Keratinocyte (primary cell): ENCODE data around the gene CIDEC. TPM values are rescaled to one million over a fixed set of nuclear protein-coding genes. Genes with fewer than 3 reads are reported as not detected.
A peak's percentile ranks its signal among the peaks of the same experiment; 100 is the strongest.

ENCODE experiments used
- DNase-seq: peaks from one replicate; pipeline ENCODE4 v3.0.0-alpha.2; 2011; ENCODE audit warnings: low read depth, missing footprints, low spot score
- FAIRE-seq: peaks from 2 replicates; lab custom pipeline; 2011; peaks lifted over from hg19 to GRCh38; lab: Jason Lieb, UNC
- H2AFZ ChIP-seq: 2 replicates; pipeline ENCODE4 v1.6.0; 2012; ENCODE audit warnings: low read length, control low read depth, inconsistent platforms; ENCODE audit not compliant: control insufficient read depth
- H3K27ac ChIP-seq: 2 replicates; pipeline ENCODE4 v1.5.1; 2011; ENCODE audit warnings: low read length; ENCODE audit not compliant: control insufficient read depth, insufficient read depth
- H3K27me3 ChIP-seq: 3 replicates; pipeline ENCODE4 v1.6.0; 2011; ENCODE audit warnings: low read length; ENCODE audit not compliant: control insufficient read depth, insufficient read depth; ENCODE audit errors: extremely low read depth
- H3K36me3 ChIP-seq, 2 experiments: 2 replicates in 1 of 2; 3 replicates in 1 of 2; pipeline ENCODE4 v1.5.1; 2011; ENCODE audit warnings: low read length in 2 of 2, mild to moderate bottlenecking in 1 of 2; ENCODE audit not compliant: control insufficient read depth in 2 of 2, insufficient read depth in 2 of 2; ENCODE audit errors: extremely low read depth in 1 of 2
- H3K4me1 ChIP-seq: 3 replicates; pipeline ENCODE4 v1.5.1; 2011; ENCODE audit warnings: low read length; ENCODE audit not compliant: control insufficient read depth, insufficient read depth; ENCODE audit errors: extremely low read depth
- H3K4me2 ChIP-seq: 3 replicates; pipeline ENCODE4 v1.6.0; 2011; ENCODE audit warnings: low read depth, low read length; ENCODE audit not compliant: control insufficient read depth, insufficient read depth; ENCODE audit errors: extremely low read depth
- H3K4me3 ChIP-seq, 3 experiments: fragments of 200-600 bp in 1 of 3; sonication (generic) in 1 of 3; 2 replicates in 2 of 3; 3 replicates in 1 of 3; pipeline ENCODE4 v1.5.1; 2011 to 2016; ENCODE audit warnings: low read length in 3 of 3, mild to moderate bottlenecking in 3 of 3, control low read depth in 2 of 3, inconsistent platforms in 1 of 3, low read depth in 1 of 3, mixed read lengths in 1 of 3, mixed run types in 1 of 3, moderate library complexity in 1 of 3; ENCODE audit not compliant: control insufficient read depth in 2 of 3, insufficient read depth in 2 of 3; ENCODE audit errors: extremely low read depth in 1 of 3
- H3K79me2 ChIP-seq: 2 replicates; pipeline ENCODE4 v1.6.0; 2012; ENCODE audit warnings: low read length; ENCODE audit not compliant: control insufficient read depth, insufficient read depth
- H3K9ac ChIP-seq: 3 replicates; pipeline ENCODE4 v1.6.0; 2011; ENCODE audit warnings: low read length; ENCODE audit not compliant: control insufficient read depth, insufficient read depth; ENCODE audit errors: extremely low read depth
- H3K9me1 ChIP-seq: 3 replicates; pipeline ENCODE4 v1.6.0; 2011; ENCODE audit warnings: low read length; ENCODE audit not compliant: control insufficient read depth, insufficient read depth; ENCODE audit errors: extremely low read depth
- H3K9me3 ChIP-seq: 2 replicates; pipeline ENCODE4 v1.5.1; 2012; ENCODE audit warnings: low read depth, low read length; ENCODE audit not compliant: control insufficient read depth
- H4K20me1 ChIP-seq: 3 replicates; pipeline ENCODE4 v1.6.0; 2011; ENCODE audit warnings: low read length; ENCODE audit not compliant: control insufficient read depth, insufficient read depth; ENCODE audit errors: extremely low read depth
- CTCF ChIP-seq, 3 experiments: IDR thresholded peaks in 1 of 3; conservative IDR thresholded peaks in 1 of 3; optimal IDR thresholded peaks in 1 of 3; 2 replicates in 2 of 3; 3 replicates in 1 of 3; pipeline versions ENCODE3 to v1.5.1; 2011; ENCODE audit warnings: low read length in 3 of 3, mild to moderate bottlenecking in 3 of 3, moderate library complexity in 2 of 3, control low read depth in 1 of 3, inconsistent platforms in 1 of 3; ENCODE audit not compliant: insufficient read depth in 2 of 3; ENCODE audit errors: extremely low read depth in 1 of 3
- EZH2 ChIP-seq: IDR thresholded peaks from one replicate; pipeline ENCODE4 v1.6.1; 2012; ENCODE audit warnings: inconsistent platforms, mild to moderate bottlenecking, low read length, moderate library complexity
- dilution Hi-C: fragments of 300-500 bp; cut with MboI; formaldehyde crosslinking; loops from one replicate; pipeline ENCODE4 v1.7.0; 2020; ENCODE audit warnings: low sequenced_read_pairs; ENCODE audit not compliant: extremely low pct_ligation_motif_present
- polyA plus RNA-seq, 5 experiments: library from polyadenylated mRNA; depleted of rRNA in 3 of 5; stranded (reverse) in 3 of 5; stranded (forward) in 1 of 5; unstranded in 1 of 5; fragments of >200 nt; gene quantifications; 1 replicate in 1 of 5; 2 replicates in 3 of 5; 3 replicates in 1 of 5; pipeline versions ENCODE4 v1.2.1 to v1.2.3, GENCODE V29; 2011 to 2012; ENCODE audit warnings: missing spikeins in 2 of 5, low read depth in 1 of 5, low replicate concordance in 1 of 5

The CIDEC gene
- polyA plus RNA-seq, 1 donor (not counting 4 experiments of a cell fraction or from before 2014, with no cell fraction given), result not detected

GRCh38 chr3:9883706-9884554 lies 3.9 kb upstream of the CIDEC start:
- no peaks in the 10 kb centered on the region for H3K27me3 ChIP-seq
- peak overlapping the region; percentile 75 for H3K4me2 ChIP-seq
- no peaks in the 10 kb centered on the region for H4K20me1 ChIP-seq
- no peak for TF ChIP-seq EZH2
- peaks cover 21% of the 10 kb centered on the region for H3K4me1 ChIP-seq
- H3K27ac ChIP-seq, result peak overlapping the region; percentile 84
- DNase-seq, result no peak
- H3K9me3 ChIP-seq, result no peaks in the 10 kb centered on the region
- H3K4me3 ChIP-seq, result peak overlapping the region in 2 of 3 experiments; percentile 2 to 3
- FAIRE-seq, result no peak
- no peaks in the 10 kb centered on the region for H3K9me1 ChIP-seq
- peak overlapping the region; percentile 31 for H3K9ac ChIP-seq
- no peaks in the 10 kb centered on the region for H3K79me2 ChIP-seq
- H3K36me3 ChIP-seq, result no peaks in the 10 kb centered on the region
- peak overlapping the region; percentile 15 for H2AFZ ChIP-seq
- dilution Hi-C loops, result no loop called here

GRCh38 chr3:9881441-9881840 lies 1.4 kb upstream of the CIDEC start:
- H3K9me1 ChIP-seq, result no peaks in the 10 kb centered on the region
- no peak overlapping the region for H3K4me3 ChIP-seq
- no peak for FAIRE-seq
- H3K4me2 ChIP-seq, result no peak overlapping the region
- H4K20me1 ChIP-seq, result no peaks in the 10 kb centered on the region
- dilution Hi-C loops, result no loop called here
- no peak overlapping the region for H2AFZ ChIP-seq
- DNase-seq, result no peak
- TF ChIP-seq CTCF (optimal IDR thresholded peaks at IDR 0.05 in 1 of 3, IDR thresholded peaks at IDR 0.05 in 1 of 3, conservative IDR thresholded peaks at IDR 0.05 in 1 of 3; ENCODE audit: extremely low read depth in 1 of 3, insufficient read depth in 2 of 3, low read length in 3 of 3) (no peak), EZH2 (no peak)
- no peaks in the 10 kb centered on the region for H3K27me3 ChIP-seq
- H3K9me3 ChIP-seq, result no peaks in the 10 kb centered on the region
- H3K36me3 ChIP-seq, result no peaks in the 10 kb centered on the region
- H3K4me1 ChIP-seq, result peaks cover 21% of the 10 kb centered on the region
- H3K27ac ChIP-seq, result no peak overlapping the region
- no peak overlapping the region for H3K9ac ChIP-seq
- no peaks in the 10 kb centered on the region for H3K79me2 ChIP-seq
